GM12878 (cell line): ENCODE measurements around the gene GBX1. TPM values are rescaled to one million over a fixed set of nuclear protein-coding genes. Genes with fewer than 3 reads are reported as not detected.

Experiments used
- ESRRA ChIP-seq: IDR thresholded peaks from 2 replicates; pipeline ENCODE4 v1.6.1; 2012; ENCODE audit warnings: mild to moderate bottlenecking, low read length, improper control_type of control experiment
- MEF2A ChIP-seq: IDR thresholded peaks from 2 replicates; pipeline ENCODE4 v1.6.1; 2011; ENCODE audit warnings: low read depth, mild to moderate bottlenecking, low read length, moderate library complexity; ENCODE audit not compliant: insufficient read depth
- RAD51 ChIP-seq: fragments of 450-650 bp; IDR thresholded peaks from 2 replicates; pipeline ENCODE4 v1.6.1; 2016; ENCODE audit warnings: moderate library complexity, mild to moderate bottlenecking, inconsistent platforms
- ZBED1 ChIP-seq: IDR thresholded peaks from 2 replicates; pipeline ENCODE4 v1.6.1; 2016; ENCODE audit warnings: borderline replicate concordance
- ZNF592 ChIP-seq: fragments of 450-650 bp; IDR thresholded peaks from 2 replicates; pipeline ENCODE4 v1.6.1; 2017; ENCODE audit warnings: mild to moderate bottlenecking, moderate library complexity
- ZNF687 ChIP-seq: fragments of 450-650 bp; IDR thresholded peaks from 2 replicates; pipeline ENCODE4 v1.6.1; 2017; ENCODE audit warnings: mild to moderate bottlenecking, moderate library complexity
- polyA plus RNA-seq, 11 experiments: library from polyadenylated mRNA; depleted of rRNA in 4 of 11; unstranded in 6 of 11; stranded (reverse) in 5 of 11; fragments of >200 nt; fragmentation: Nextera tagmentation in 4 of 11; fragmentation: Illumina TruSeq in 1 of 11; extraction: Ambion mirVana in 4 of 11; extraction: Trizol in 1 of 11; gene quantifications; 1 replicate in 1 of 11; 2 replicates in 10 of 11; pipeline versions ENCODE4 v1.2.1 to v1.2.3, GENCODE V29; 2011 to 2016; ENCODE audit warnings: inconsistent platforms in 2 of 11, missing spikeins in 2 of 11, low read depth in 1 of 11
- total RNA-seq, 4 experiments: library from RNA; depleted of rRNA in 3 of 4; stranded (reverse); fragments of >200 nt in 3 of 4; fragmentation: Illumina TruSeq in 1 of 4; extraction: Trizol in 1 of 4; gene quantifications; 2 replicates each; pipeline versions ENCODE4 v1.2.1 to v1.2.3, GENCODE V29; 2013 to 2021

The GBX1 gene
- total and polyA plus RNA-seq, 10 of the 15 experiments (the other 5 are each of a cell fraction or from before 2014, with no cell fraction given): not detected

GRCh38 chr7:151209588-151209987 is 42.1 kb upstream of the GBX1 start (continued):
- no peak for TF ChIP-seq ZNF687
- TF ChIP-seq RAD51: no peak
- no peak for TF ChIP-seq ESRRA
- TF ChIP-seq ZBED1: no peak
- TF ChIP-seq ZNF592: no peak
- TF ChIP-seq MEF2A: no peak
